Neural progenitor cell (in vitro differentiated cells): ENCODE data around the gene SMIM10L2A.

Source experiments
- EZH2 ChIP-seq: fragments of 200-600 bp; sonication (generic); IDR thresholded peaks from 2 replicates; pipeline ENCODE4 v1.6.1; 2017; ENCODE audit warnings: antibody characterized with exemption, mild to moderate bottlenecking, moderate library complexity
- EZH2phosphoT487 ChIP-seq: fragments of 200-600 bp; sonication (generic); IDR thresholded peaks from 2 replicates; pipeline ENCODE4 v1.6.1; 2017; ENCODE audit warnings: antibody characterized with exemption
- TF ChIP-seq, protein P1 (sequence below): fragments of 200-600 bp; sonication (generic); IDR thresholded peaks from 2 replicates; pipeline ENCODE4 v1.5.1; 2017; ENCODE audit warnings: antibody characterized with exemption, mild to moderate bottlenecking

DNA sequence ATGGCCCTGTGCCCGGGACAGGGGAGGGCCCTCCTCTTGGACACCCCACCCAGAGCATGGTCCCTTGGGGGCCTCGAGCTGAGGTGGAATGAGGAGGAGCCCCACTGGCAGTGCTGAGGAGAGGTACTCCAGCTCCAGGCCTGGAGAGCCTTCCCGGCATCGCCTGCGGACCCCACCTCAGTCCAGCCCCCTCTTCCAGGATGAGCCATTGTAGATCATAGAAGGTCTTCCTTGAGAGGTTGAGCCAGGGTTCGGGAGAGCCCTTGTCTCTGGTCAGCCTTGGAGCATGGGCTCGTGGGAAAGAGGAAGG is 16.9 kb downstream of the SMIM10L2A start:
- TF ChIP-seq, protein P1, sequence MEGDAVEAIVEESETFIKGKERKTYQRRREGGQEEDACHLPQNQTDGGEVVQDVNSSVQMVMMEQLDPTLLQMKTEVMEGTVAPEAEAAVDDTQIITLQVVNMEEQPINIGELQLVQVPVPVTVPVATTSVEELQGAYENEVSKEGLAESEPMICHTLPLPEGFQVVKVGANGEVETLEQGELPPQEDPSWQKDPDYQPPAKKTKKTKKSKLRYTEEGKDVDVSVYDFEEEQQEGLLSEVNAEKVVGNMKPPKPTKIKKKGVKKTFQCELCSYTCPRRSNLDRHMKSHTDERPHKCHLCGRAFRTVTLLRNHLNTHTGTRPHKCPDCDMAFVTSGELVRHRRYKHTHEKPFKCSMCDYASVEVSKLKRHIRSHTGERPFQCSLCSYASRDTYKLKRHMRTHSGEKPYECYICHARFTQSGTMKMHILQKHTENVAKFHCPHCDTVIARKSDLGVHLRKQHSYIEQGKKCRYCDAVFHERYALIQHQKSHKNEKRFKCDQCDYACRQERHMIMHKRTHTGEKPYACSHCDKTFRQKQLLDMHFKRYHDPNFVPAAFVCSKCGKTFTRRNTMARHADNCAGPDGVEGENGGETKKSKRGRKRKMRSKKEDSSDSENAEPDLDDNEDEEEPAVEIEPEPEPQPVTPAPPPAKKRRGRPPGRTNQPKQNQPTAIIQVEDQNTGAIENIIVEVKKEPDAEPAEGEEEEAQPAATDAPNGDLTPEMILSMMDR: no peak
- TF ChIP-seq EZH2: no peak
- no peak for TF ChIP-seq EZH2phosphoT487
